ENCODE results near the gene RNF227. TPM values are rescaled to one million over a fixed set of nuclear protein-coding genes. Genes with fewer than 3 reads are reported as not detected.

RNF227 gene
- total RNA-seq, 6 experiments from 2014 or later = 2.2 to 3.6 (median 3.1) TPM

DNA sequence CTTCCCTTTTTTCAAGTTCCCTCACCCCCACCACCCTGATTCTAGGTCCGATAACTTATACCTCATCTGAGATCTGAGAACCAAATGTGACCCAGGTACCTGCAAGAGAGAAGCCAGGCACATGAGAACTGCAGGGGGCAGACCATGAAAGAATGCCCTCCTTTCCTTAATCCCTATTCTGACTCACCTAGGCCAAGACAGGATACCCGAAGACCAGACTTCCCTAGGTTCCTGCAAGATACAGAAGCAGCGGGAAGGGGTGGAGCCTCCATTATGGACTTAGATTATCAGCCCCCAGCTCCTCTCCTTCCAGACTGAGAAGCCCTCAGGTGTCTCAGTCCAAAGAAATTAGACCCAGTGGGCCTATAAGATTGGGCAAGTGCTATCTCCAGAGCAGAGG, 11.5 kb upstream of the RNF227 start:
- H3K27ac Mint-ChIP-seq = no peak overlapping the region
- no peak overlapping the region for H3K4me3 Mint-ChIP-seq
- H3K4me1 Mint-ChIP-seq (ENCODE audit: low read depth) = peaks cover 20% of the 10 kb centered on the region
- peaks cover 2% of the 10 kb centered on the region; the same call in 1 of the 2 replicates for H3K27me3 Mint-ChIP-seq (ENCODE audit: insufficient read depth)
- peaks cover 6% of the 10 kb centered on the region; the same call in 1 of the 2 replicates for H3K36me3 Mint-ChIP-seq (ENCODE audit: low read depth)
- H3K9me3 Mint-ChIP-seq = no peaks in the 10 kb centered on the region
- TF ChIP-seq, protein P1, sequence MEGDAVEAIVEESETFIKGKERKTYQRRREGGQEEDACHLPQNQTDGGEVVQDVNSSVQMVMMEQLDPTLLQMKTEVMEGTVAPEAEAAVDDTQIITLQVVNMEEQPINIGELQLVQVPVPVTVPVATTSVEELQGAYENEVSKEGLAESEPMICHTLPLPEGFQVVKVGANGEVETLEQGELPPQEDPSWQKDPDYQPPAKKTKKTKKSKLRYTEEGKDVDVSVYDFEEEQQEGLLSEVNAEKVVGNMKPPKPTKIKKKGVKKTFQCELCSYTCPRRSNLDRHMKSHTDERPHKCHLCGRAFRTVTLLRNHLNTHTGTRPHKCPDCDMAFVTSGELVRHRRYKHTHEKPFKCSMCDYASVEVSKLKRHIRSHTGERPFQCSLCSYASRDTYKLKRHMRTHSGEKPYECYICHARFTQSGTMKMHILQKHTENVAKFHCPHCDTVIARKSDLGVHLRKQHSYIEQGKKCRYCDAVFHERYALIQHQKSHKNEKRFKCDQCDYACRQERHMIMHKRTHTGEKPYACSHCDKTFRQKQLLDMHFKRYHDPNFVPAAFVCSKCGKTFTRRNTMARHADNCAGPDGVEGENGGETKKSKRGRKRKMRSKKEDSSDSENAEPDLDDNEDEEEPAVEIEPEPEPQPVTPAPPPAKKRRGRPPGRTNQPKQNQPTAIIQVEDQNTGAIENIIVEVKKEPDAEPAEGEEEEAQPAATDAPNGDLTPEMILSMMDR (IDR thresholded peaks at IDR 0.05) = no peak
- DNase-seq = no peak

GRCh38 chr17:7922845-7923628, 6.9 kb upstream of the RNF227 start:
- no peaks in the 10 kb centered on the region for H3K9me3 Mint-ChIP-seq
- peak; percentile 41 for DNase-seq
- peaks cover 6% of the 10 kb centered on the region for H3K4me1 Mint-ChIP-seq (ENCODE audit: low read depth)
- H3K27me3 Mint-ChIP-seq (ENCODE audit: insufficient read depth) = peaks cover 3% of the 10 kb centered on the region
- peak overlapping the region; percentile 83 for H3K4me3 Mint-ChIP-seq
- TF ChIP-seq, protein P1 (IDR thresholded peaks at IDR 0.05) = no peak
- H3K27ac Mint-ChIP-seq = peak overlapping the region; percentile 71
- no peaks in the 10 kb centered on the region for H3K36me3 Mint-ChIP-seq (ENCODE audit: low read depth)

DNA sequence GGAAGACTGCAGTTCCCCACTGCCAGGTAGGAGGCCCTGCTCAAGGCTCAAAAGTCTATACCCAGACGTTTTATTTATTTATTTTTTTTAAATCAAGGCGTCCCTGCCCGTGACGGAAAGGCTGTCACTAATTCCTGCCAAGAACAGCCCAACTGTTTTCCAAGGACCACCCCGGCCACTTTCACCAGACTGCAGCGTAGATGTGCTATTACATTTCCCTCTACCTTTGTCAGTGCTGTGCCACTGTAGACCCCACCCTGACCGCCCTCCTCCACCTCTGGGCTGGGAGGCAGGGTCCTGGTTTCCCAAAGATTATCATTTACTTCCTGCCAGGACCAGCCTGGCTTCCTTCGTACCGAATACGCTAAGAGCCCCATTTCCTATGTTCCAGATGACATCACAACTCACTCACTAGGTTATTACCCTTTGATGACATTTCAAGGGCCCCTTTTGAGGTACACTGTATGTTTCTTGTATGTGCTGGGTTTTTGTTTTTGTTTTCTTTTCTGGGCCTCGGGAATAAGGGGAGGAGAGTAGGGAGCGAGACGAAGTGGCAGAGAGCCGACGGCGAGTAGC, 6.3 kb upstream of the RNF227 start:
- Mint-ChIP-seq H3K4me3 (peak overlapping the region; percentile 83), H3K36me3 (ENCODE audit: low read depth) (no peaks in the 10 kb centered on the region), H3K27ac (peak overlapping the region; percentile 71), H3K4me1 (ENCODE audit: low read depth) (peaks cover 6% of the 10 kb centered on the region), H3K27me3 (ENCODE audit: insufficient read depth) (peaks cover 3% of the 10 kb centered on the region), H3K9me3 (no peaks in the 10 kb centered on the region)
- TF ChIP-seq, protein P1 (IDR thresholded peaks at IDR 0.05) = no peak
- no peak for DNase-seq

GRCh38 chr17:7916808-7917207, 719 bp upstream of the RNF227 start:
- H3K4me1 Mint-ChIP-seq (ENCODE audit: low read depth) = peaks cover 32% of the 10 kb centered on the region

GRCh38 chr17:7916385-7916682, 245 bp upstream of the RNF227 start:
- Mint-ChIP-seq H3K4me1 (ENCODE audit: low read depth) (peaks cover 32% of the 10 kb centered on the region), H3K27me3 (ENCODE audit: insufficient read depth) (peaks cover 6% of the 10 kb centered on the region), H3K27ac (peak overlapping the region; percentile 96), H3K4me3 (peak overlapping the region; percentile 81), H3K36me3 (ENCODE audit: low read depth) (no peaks in the 10 kb centered on the region), H3K9me3 (no peaks in the 10 kb centered on the region)
- TF ChIP-seq, protein P1 (IDR thresholded peaks at IDR 0.05) = no peak
- no peak for DNase-seq

More at GRCh38 chr17:7916808-7917207, 719 bp upstream of the RNF227 start:
- Mint-ChIP-seq H3K9me3 (no peaks in the 10 kb centered on the region), H3K4me3 (peak overlapping the region; percentile 81), H3K36me3 (ENCODE audit: low read depth) (no peaks in the 10 kb centered on the region), H3K27ac (peak overlapping the region; percentile 96), H3K27me3 (ENCODE audit: insufficient read depth) (peaks cover 6% of the 10 kb centered on the region)
- peak; percentile 61 for DNase-seq
- TF ChIP-seq, protein P1 (IDR thresholded peaks at IDR 0.05) = no peak
